Mononuclear cell (primary cell): ENCODE results near the gene ARID5A. TPM values are rescaled to one million over a fixed set of nuclear protein-coding genes. Genes with fewer than 3 reads are reported as not detected.

Experiments
- H3K27me3 ChIP-seq: 2 replicates; pipeline ENCODE4 v1.6.0; 2011; ENCODE audit warnings: low read length, control low read depth; ENCODE audit not compliant: insufficient read depth
- H3K4me1 ChIP-seq: 2 replicates; pipeline ENCODE4 v1.5.1; 2011; ENCODE audit warnings: mild to moderate bottlenecking, low read length, control low read depth; ENCODE audit not compliant: insufficient read depth
- H3K4me3 ChIP-seq: 2 replicates; pipeline ENCODE4 v1.5.1; 2011; ENCODE audit warnings: mild to moderate bottlenecking, low read length, moderate library complexity
- H3K9me3 ChIP-seq: 2 replicates; pipeline ENCODE4 v1.5.1; 2011; ENCODE audit warnings: low read depth, mild to moderate bottlenecking, control low read depth, low read length
- total RNA-seq: library from RNA; depleted of rRNA; stranded (reverse); fragments of >200 nt; gene quantifications from one replicate; pipeline ENCODE4 v1.2.3, GENCODE V29; 2012

ARID5A gene
- total RNA-seq, 1 donor, result 191 TPM

- H3K27me3 ChIP-seq, result no peaks in the 10 kb centered on the region
- no peaks in the 10 kb centered on the region for H3K9me3 ChIP-seq
- no peaks in the 10 kb centered on the region for H3K4me1 ChIP-seq
- H3K4me3 ChIP-seq, result no peak overlapping the region
Measured at GRCh38 chr2:96575785-96576456, 39.4 kb downstream of the ARID5A start.

GRCh38 chr2:96577501-96577900, 40.9 kb downstream of the ARID5A start:
- H3K4me3 ChIP-seq, result no peak overlapping the region
- H3K27me3 ChIP-seq, result no peaks in the 10 kb centered on the region
- H3K9me3 ChIP-seq, result no peaks in the 10 kb centered on the region
- H3K4me1 ChIP-seq, result no peaks in the 10 kb centered on the region

- Histone ChIP-seq H3K27me3 (no peaks in the 10 kb centered on the region), H3K4me3 (no peak overlapping the region), H3K4me1 (no peaks in the 10 kb centered on the region), H3K9me3 (no peaks in the 10 kb centered on the region)
Measured at GRCh38 chr2:96578731-96579130, 42.2 kb downstream of the ARID5A start.

- H3K4me1 ChIP-seq, result no peaks in the 10 kb centered on the region
- H3K4me3 ChIP-seq, result no peak overlapping the region
- H3K27me3 ChIP-seq, result no peaks in the 10 kb centered on the region
- no peaks in the 10 kb centered on the region for H3K9me3 ChIP-seq
Measured at GRCh38 chr2:96579422-96579821, 42.9 kb downstream of the ARID5A start.

GRCh38 chr2:96580771-96581170, 44.2 kb downstream of the ARID5A start:
- no peak overlapping the region for H3K4me3 ChIP-seq
- no peaks in the 10 kb centered on the region for H3K4me1 ChIP-seq
- H3K9me3 ChIP-seq, result no peaks in the 10 kb centered on the region
- H3K27me3 ChIP-seq, result no peaks in the 10 kb centered on the region

- Histone ChIP-seq H3K9me3 (no peaks in the 10 kb centered on the region), H3K4me3 (no peak overlapping the region), H3K4me1 (no peaks in the 10 kb centered on the region), H3K27me3 (no peaks in the 10 kb centered on the region)
Measured at GRCh38 chr2:96584017-96584416, 47.5 kb downstream of the ARID5A start.

GRCh38 chr2:96587843-96588242, 51.3 kb downstream of the ARID5A start:
- Histone ChIP-seq H3K4me1 (no peaks in the 10 kb centered on the region), H3K9me3 (no peaks in the 10 kb centered on the region), H3K4me3 (no peak overlapping the region), H3K27me3 (no peaks in the 10 kb centered on the region)

- Histone ChIP-seq H3K9me3 (no peaks in the 10 kb centered on the region), H3K27me3 (no peaks in the 10 kb centered on the region)
Measured at GRCh38 chr2:96591054-96591453, 54.5 kb downstream of the ARID5A start.

GRCh38 chr2:96591494-96591893, 54.9 kb downstream of the ARID5A start:
- no peaks in the 10 kb centered on the region for H3K9me3 ChIP-seq
- H3K27me3 ChIP-seq, result no peaks in the 10 kb centered on the region
- no peak overlapping the region for H3K4me3 ChIP-seq
- peaks cover 25% of the 10 kb centered on the region for H3K4me1 ChIP-seq

More at GRCh38 chr2:96591054-96591453, 54.5 kb downstream of the ARID5A start:
- Histone ChIP-seq H3K4me1 (peaks cover 25% of the 10 kb centered on the region), H3K4me3 (no peak overlapping the region)

- H3K27me3 ChIP-seq, result no peaks in the 10 kb centered on the region
- H3K9me3 ChIP-seq, result no peaks in the 10 kb centered on the region
- H3K4me3 ChIP-seq, result no peak overlapping the region
- peaks cover 25% of the 10 kb centered on the region for H3K4me1 ChIP-seq
Measured at GRCh38 chr2:96594282-96594681, 57.7 kb downstream of the ARID5A start.

GRCh38 chr2:96594691-96595152, 58.2 kb downstream of the ARID5A start:
- H3K27me3 ChIP-seq, result no peaks in the 10 kb centered on the region
- peaks cover 25% of the 10 kb centered on the region for H3K4me1 ChIP-seq
- no peak overlapping the region for H3K4me3 ChIP-seq
- no peaks in the 10 kb centered on the region for H3K9me3 ChIP-seq

GRCh38 chr2:96596596-96596995, 60.0 kb downstream of the ARID5A start:
- H3K27me3 ChIP-seq, result no peaks in the 10 kb centered on the region
- no peak overlapping the region for H3K4me3 ChIP-seq
- peaks cover 25% of the 10 kb centered on the region for H3K4me1 ChIP-seq
- H3K9me3 ChIP-seq, result no peaks in the 10 kb centered on the region

- no peak overlapping the region for H3K4me3 ChIP-seq
Measured at GRCh38 chr2:96599941-96600340, 63.4 kb downstream of the ARID5A start.

GRCh38 chr2:96601382-96602292, 65.1 kb downstream of the ARID5A start:
- Histone ChIP-seq H3K9me3 (no peaks in the 10 kb centered on the region), H3K27me3 (no peaks in the 10 kb centered on the region), H3K4me1 (no peaks in the 10 kb centered on the region)

More at GRCh38 chr2:96599941-96600340, 63.4 kb downstream of the ARID5A start:
- H3K9me3 ChIP-seq, result no peaks in the 10 kb centered on the region
- peaks cover 7% of the 10 kb centered on the region for H3K4me1 ChIP-seq
- no peaks in the 10 kb centered on the region for H3K27me3 ChIP-seq

More at GRCh38 chr2:96601382-96602292, 65.1 kb downstream of the ARID5A start:
- H3K4me3 ChIP-seq, result no peak overlapping the region
